HL-60 (cell line): ENCODE measurements around the gene HID1.

Experiments
- DNase-seq, 2 experiments: peaks; one replicate each; pipeline ENCODE4 v3.0.0-alpha.2; 2010 to 2020; ENCODE audit warnings: low read depth in 1 of 2, low spot score in 1 of 2
- H3K27ac ChIP-seq: fragments of 250-450 bp; sonication (Bioruptor Pico); replicated peaks from 2 replicates; pipeline ENCODE4 v1.5.1; 2020; ENCODE audit warnings: mild to moderate bottlenecking, moderate library complexity
- H3K27me3 ChIP-seq: fragments of 250-450 bp; sonication (Bioruptor Pico); 2 replicates; pipeline ENCODE4 v1.5.1; 2021; ENCODE audit warnings: mild to moderate bottlenecking, moderate library complexity; ENCODE audit not compliant: insufficient read depth, poor library complexity, severe bottlenecking
- H3K4me3 ChIP-seq: replicated peaks from 2 replicates; pipeline ENCODE4 v1.5.1; 2011; ENCODE audit warnings: mild to moderate bottlenecking, control low read depth, low read length; ENCODE audit not compliant: insufficient read depth
- GABPA ChIP-seq: IDR thresholded peaks from 2 replicates; pipeline ENCODE4 v1.6.1; 2012; ENCODE audit warnings: low read depth
- POLR2AphosphoS5 ChIP-seq: IDR thresholded peaks from 2 replicates; pipeline ENCODE4 v1.6.1; 2012; ENCODE audit warnings: low read depth
- SPI1 ChIP-seq: IDR thresholded peaks from 2 replicates; pipeline ENCODE4 v1.6.1; 2012; ENCODE audit warnings: low read depth, mild to moderate bottlenecking, borderline replicate concordance
- TF ChIP-seq, protein P1 (sequence below): IDR thresholded peaks from 2 replicates; pipeline ENCODE4 v1.6.1; 2012; ENCODE audit warnings: low read depth; ENCODE audit not compliant: insufficient replicate concordance
- TF ChIP-seq, protein P2 (sequence below): IDR thresholded peaks from one replicate; pipeline ENCODE4 v1.5.1; 2011; ENCODE audit warnings: low read length, control low read depth, inconsistent platforms; ENCODE audit not compliant: insufficient read depth

The HID1 gene

DNA sequence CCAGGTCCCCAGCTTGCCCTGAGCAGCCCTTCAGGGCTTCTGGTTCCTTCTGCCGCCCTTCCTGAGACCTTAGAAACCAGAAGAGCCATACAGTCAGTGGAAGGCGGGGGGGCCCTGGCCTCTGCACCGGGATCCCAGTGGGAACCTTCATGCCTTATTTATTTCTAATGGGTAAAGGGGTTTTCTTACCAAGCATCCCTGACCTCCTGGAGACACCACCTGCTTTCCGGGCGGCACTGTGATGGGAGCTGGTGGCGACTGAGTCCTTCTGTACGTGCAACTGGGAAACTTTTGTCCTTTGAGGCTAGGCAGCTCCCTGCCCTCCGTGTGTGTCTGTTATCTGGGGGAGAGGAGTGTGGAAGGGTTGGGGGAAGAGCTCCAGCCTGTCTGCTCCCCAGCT is 32.7 kb upstream of the HID1 start:
- H3K4me3 ChIP-seq, result no peak overlapping the region
- TF ChIP-seq SPI1 (no peak), POLR2AphosphoS5 (no peak), GABPA (no peak)
- TF ChIP-seq, protein P1, sequence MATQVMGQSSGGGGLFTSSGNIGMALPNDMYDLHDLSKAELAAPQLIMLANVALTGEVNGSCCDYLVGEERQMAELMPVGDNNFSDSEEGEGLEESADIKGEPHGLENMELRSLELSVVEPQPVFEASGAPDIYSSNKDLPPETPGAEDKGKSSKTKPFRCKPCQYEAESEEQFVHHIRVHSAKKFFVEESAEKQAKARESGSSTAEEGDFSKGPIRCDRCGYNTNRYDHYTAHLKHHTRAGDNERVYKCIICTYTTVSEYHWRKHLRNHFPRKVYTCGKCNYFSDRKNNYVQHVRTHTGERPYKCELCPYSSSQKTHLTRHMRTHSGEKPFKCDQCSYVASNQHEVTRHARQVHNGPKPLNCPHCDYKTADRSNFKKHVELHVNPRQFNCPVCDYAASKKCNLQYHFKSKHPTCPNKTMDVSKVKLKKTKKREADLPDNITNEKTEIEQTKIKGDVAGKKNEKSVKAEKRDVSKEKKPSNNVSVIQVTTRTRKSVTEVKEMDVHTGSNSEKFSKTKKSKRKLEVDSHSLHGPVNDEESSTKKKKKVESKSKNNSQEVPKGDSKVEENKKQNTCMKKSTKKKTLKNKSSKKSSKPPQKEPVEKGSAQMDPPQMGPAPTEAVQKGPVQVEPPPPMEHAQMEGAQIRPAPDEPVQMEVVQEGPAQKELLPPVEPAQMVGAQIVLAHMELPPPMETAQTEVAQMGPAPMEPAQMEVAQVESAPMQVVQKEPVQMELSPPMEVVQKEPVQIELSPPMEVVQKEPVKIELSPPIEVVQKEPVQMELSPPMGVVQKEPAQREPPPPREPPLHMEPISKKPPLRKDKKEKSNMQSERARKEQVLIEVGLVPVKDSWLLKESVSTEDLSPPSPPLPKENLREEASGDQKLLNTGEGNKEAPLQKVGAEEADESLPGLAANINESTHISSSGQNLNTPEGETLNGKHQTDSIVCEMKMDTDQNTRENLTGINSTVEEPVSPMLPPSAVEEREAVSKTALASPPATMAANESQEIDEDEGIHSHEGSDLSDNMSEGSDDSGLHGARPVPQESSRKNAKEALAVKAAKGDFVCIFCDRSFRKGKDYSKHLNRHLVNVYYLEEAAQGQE, result no peak
- TF ChIP-seq, protein P2, sequence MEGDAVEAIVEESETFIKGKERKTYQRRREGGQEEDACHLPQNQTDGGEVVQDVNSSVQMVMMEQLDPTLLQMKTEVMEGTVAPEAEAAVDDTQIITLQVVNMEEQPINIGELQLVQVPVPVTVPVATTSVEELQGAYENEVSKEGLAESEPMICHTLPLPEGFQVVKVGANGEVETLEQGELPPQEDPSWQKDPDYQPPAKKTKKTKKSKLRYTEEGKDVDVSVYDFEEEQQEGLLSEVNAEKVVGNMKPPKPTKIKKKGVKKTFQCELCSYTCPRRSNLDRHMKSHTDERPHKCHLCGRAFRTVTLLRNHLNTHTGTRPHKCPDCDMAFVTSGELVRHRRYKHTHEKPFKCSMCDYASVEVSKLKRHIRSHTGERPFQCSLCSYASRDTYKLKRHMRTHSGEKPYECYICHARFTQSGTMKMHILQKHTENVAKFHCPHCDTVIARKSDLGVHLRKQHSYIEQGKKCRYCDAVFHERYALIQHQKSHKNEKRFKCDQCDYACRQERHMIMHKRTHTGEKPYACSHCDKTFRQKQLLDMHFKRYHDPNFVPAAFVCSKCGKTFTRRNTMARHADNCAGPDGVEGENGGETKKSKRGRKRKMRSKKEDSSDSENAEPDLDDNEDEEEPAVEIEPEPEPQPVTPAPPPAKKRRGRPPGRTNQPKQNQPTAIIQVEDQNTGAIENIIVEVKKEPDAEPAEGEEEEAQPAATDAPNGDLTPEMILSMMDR, result no peak
- no peaks in the 10 kb centered on the region for H3K27me3 ChIP-seq
- H3K27ac ChIP-seq, result no peak overlapping the region
- DNase-seq, result no peak

DNA sequence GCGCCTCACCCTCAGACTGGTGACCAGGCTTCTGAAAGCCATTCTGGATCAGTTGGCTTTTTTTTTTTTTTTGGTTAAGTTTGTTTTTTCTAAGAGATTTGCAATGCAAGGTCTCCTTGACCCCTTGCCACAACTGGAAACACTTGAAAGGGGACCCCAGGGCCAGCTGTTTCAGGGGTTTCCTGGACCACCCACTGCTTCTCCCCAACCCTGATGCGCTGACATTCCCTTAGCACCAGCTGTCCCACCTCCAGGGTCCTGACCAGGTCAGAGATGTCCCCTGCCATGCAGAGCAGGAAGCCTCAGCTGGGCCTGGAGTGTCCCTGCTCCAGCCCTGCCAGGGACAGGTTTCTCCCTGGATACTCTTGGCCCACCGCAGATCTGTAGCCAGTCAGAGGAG is 31.8 kb upstream of the HID1 start:
- no peak for DNase-seq
- TF ChIP-seq, protein P1, result no peak
- TF ChIP-seq POLR2AphosphoS5 (no peak), SPI1 (no peak), GABPA (no peak)
- TF ChIP-seq, protein P2, result no peak
- H3K27ac ChIP-seq, result no peak overlapping the region
- H3K27me3 ChIP-seq, result no peaks in the 10 kb centered on the region
- H3K4me3 ChIP-seq, result no peak overlapping the region

DNA sequence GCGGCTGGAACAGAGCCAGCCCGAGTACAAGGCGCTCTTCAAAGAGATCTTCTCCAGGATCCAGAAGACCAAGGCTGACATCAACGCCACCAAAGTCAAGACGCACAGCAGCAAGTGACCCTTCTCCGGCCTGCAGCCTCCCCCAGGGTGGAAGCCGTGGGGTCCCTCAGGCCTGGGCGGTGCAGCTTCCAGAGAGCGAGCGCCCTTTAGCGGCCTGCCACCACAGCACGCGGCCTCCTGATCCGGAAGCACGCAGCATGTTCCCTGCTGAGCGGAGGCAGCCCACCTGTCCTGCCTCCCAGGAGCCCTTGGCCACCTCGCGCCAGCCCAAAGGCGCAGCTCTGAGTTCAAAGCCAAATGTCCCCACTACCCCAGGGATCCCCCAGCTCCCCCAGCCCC is 31.4 kb upstream of the HID1 start:
- no peaks in the 10 kb centered on the region for H3K27me3 ChIP-seq

More for the DNA sequence above, 31.4 kb upstream of the HID1 start:
- TF ChIP-seq POLR2AphosphoS5 (no peak), GABPA (no peak), SPI1 (no peak)
- TF ChIP-seq, protein P1, result no peak
- TF ChIP-seq, protein P2, result no peak
- no peak for DNase-seq
- Histone ChIP-seq H3K4me3 (no peak overlapping the region), H3K27ac (no peak overlapping the region)
